GM18907 (cell line): ENCODE data around the gene SETD4.
"Not testable (repeated sequence)": the region's sequence is repeated elsewhere in the genome, so short reads cannot be mapped to it uniquely, and the experiment has no call there.

Source experiments
- ATAC-seq: cut with Tn5 transposase; IDR thresholded peaks from one replicate; pipeline ENCODE4 v1.9.1; 2021; ENCODE audit warnings: mild to moderate bottlenecking, moderate library complexity; ENCODE audit not compliant: unreplicated experiment

The SETD4 gene

DNA sequence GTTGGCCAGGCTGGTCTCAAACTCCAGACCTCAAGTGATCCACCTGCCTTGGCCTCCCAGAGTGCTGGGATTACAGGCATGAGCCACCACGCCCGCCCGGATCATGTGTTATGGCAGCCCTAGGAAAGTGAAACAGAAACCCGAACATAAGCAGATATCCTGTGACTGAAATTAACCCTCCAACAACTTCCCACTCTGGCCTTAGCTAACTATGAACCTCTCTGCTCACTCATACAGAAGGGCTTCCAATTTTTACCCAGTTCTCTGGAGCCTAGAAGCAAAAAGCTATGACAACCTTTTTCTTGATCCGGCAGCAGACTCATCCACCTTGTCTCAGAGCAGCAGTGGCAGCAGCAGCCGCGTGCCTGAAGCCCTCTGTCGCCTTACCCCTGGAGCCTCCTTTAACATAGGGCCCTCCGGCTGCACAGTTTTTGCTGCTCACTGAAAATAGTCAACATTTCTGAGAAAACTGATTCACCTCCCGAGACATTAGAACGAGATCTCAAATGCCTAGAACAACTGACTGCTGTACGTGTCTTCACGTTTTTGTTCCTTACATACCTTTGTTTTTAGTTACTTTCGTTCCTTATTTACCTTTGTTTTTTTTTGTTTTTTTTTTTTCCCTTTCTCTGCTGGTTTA, 18.8 kb upstream of the SETD4 start:
- peak; percentile 53 for ATAC-seq

DNA sequence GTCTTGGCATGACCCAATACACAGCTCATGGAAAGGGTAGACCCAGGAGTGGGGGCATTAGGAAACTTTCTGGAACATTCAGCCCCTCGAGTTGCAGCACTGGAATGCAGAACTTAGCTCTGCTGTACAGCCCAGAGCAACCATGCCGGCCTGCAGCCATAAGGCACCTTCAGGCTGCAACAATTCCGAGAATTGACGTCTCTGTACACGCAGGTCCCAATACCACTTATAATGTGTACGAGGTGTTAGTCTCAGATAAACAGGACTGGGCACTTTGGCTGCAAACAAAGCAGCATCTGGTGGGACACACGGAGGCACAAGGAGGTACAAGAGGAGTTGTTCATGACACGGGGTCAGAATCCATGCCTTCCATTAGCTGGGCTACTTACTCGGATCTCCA, 17.4 kb upstream of the SETD4 start:
- ATAC-seq = no peak

DNA sequence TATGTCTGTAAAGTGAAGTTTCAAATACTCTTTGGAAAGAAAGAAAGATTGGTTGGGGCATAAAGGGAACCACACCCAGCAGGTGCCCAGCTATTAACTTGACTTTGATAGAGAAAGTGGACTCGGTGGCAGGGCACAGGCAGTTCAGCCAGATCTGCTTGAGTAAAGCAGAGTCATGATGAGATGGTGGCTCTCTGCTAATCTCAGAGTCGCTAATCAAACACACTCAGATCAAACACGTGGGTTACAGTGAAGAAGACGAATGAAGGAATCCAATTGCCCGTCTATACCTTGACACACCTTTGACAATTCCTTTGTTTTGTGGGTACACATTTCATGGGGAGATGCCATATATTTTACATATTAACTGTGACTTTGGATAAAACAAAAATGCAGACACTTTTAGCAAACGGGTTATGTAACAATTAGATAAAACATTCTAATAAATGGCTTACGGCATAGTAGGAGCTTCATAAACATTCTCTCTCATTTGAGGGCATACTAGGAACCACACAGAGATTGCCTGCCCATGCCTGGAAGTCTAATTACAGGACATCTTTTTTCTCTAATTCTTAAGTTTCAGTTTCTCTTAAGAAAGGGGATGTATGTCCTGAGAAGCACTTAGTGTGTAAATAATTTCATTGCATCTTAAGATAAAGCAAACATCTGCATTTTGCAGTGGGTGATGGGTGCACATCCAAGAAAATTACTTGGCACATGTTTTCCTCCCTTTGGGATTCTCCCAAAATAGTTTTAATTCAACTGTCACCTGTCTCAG, 16.7 kb upstream of the SETD4 start:
- no peak for ATAC-seq

DNA sequence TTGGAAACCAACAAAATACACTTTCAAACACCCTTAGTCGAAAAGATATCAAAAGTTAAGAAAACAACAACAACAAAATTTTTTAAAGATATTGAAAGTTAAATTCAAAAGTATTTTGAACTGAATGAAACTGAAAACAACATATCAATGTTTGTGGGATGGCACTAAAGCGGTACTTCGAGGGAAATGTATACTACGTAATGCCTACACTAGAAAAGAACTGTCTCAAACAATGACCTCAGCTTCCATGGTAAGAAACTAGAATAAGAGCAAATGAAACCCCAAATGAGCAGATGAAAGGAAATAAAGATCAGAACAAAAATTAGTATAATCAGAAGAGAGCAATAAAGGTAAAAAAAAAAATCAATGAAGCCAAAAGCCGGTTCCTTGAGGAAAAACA, 15.6 kb upstream of the SETD4 start:
- ATAC-seq = no peak

DNA sequence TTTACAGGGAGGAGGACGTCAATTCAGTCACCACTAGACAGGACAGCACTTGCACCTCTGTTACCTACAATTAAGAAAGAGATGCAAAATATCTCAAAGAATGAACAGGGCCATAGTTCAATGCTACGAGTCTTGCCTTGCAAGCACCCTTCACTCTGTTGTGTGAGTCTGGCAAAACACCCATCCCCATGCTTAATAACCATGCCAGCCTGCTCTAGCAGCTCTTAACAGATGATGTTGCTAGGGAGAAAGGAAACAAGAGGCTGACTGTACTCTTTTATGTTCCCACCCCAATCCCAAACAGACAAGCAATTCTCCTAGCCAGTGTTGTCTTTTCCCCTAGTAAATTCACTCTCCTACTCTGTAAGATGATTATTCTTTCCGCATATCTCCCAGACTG, 14.8 kb upstream of the SETD4 start:
- ATAC-seq = no peak

DNA sequence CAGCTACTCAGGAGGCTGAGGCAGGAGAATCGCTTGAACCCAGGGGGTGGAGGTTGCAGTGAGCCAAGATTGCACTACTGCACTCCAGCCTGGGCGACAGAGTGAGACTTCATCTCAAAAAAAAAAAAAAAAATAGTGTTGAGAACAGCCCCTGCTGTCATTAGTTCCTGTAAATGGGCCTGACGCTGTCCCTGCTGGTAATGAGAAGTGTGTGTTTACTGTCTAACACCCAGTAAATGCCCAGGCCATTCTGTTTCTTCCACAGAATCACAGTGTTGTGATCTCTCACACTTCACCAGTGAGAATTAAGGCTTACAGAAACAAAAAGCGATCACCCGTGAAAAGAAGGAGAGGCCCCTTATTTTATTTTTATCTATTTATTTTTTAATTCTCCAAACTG, 13.6 kb upstream of the SETD4 start:
- not testable (repeated sequence) for ATAC-seq

DNA sequence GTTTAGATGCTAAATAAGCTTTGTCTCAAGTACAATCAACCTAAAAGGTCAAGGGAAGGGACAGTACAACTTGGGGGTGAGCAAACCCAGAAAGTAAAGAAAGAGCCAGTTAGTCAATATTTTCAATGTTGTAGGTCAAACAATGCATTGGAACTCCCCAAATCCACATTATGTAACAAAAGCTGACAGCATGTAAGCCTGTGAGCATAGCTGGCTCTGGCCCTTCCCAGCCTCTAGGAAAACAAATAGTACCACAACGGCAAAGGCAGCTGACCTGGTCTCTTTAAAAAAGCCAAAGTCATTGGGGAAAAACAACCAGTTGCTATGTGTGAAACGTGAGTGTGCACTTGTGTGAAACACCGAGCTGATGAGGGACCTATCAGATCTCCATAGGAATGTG, 12.9 kb upstream of the SETD4 start:
- ATAC-seq = no peak

DNA sequence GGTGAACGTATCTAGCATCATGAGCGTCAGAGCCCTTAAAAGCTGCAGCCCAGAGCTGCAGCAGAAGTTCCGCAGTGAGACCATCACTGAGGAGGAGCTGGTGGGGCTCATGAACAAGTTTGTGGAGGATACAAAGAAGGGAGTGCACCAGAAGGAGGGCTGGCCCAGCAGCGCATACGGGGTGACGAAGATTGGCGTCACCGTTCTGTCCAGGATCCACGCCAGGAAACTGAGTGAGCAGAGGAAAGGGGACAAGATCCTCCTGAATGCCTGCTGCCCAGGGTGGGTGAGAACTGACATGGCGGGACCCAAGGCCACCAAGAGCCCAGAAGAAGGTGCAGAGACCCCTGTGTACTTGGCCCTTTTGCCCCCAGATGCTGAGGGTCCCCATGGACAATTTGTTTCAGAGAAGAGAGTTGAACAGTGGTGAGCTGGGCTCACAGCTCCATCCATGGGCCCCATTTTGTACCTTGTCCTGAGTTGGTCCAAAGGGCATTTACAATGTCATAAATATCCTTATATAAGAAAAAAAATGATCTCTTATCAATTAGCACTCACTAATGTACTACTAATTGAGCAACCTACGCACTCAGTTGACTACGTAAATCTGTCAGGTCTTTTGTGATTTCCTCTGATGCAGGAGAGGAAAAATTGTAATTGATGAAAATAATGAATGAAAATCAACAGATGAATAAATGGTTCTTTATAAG, 12.3 kb upstream of the SETD4 start:
- no peak for ATAC-seq

DNA sequence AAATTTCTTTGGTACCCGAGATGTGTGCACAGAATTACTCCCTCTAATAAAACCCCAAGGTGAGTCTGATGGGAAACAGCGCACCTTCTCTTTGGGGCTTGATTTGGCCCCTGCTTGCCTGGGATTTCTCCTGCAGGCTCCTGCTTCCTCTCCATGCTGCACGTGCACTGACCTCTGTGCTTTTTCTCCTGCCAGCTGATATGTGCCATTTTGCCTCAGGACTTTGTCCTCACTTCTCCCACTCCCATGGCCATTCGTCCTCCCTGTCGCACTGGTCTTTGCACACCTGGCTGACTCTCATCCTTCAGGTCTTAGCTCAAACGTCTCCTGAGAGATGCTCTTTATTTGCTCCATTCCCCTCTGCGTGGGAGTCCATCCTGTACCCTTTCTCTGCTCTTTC, 10.7 kb upstream of the SETD4 start:
- no peak for ATAC-seq

DNA sequence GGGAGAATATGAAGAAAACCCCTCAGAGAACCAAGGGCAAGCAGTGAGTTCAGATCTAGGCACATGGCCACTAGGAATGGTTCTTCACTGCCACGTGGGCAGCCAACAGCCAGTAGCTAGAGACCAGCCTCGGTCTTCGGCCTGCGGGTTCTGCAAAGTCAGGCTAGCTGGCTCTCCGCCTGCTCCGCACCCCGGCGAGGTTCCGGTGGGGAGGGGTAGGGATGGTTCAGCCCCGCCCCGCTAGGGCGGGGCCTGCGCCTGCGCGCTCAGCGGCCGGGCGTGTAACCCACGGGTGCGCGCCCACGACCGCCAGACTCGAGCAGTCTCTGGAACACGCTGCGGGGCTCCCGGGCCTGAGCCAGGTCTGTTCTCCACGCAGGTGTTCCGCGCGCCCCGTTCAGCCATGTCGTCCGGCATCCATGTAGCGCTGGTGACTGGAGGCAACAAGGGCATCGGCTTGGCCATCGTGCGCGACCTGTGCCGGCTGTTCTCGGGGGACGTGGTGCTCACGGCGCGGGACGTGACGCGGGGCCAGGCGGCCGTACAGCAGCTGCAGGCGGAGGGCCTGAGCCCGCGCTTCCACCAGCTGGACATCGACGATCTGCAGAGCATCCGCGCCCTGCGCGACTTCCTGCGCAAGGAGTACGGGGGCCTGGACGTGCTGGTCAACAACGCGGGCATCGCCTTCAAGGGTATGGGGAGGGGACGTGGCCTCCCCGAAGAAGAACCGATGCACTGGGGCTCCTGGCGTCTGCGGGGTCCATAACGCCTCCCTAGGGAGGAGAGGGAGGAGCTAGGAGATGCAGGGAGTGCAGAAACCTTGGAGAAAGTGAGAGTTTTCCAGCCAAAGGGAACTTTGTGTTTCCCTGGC, 9.6 kb upstream of the SETD4 start, which contains the start of gene CBR1:
Gene CBR1 (plus strand): TSS at position 312 of the 871 bp plus-strand sequence. CDS start 92 bp downstream, at position 404.
- ATAC-seq = peak; percentile 95

DNA sequence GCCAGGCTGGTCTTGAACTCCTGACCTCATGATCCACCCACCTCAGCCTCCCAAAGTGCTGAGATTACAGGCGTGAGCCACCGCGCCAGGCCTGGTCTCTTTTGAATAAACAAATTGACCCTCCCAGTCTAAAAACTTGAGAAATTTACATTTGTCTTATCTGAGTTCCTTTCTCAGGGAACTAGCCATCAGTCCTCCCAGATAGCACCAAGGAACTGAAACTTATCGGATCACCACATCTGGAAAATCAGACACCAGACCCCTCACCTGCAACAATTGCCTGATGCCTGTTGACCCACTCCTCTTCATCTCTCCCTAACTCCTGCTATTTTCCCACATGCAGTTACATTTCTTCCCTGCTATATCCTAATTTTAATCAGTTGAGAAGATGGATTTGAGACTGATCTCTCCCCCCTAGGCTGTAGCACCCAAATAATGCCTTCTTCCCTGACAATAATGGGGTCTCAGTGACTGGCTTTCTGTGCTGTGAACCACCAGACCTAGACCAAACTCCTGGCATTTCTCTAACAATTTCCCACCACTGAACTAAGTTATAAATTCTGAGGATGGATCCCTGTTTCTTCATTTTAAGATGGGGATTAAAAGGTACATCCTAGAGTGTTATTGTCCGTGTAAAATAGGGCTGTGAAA, 8.5 kb upstream of the SETD4 start:
- ATAC-seq = no peak

DNA sequence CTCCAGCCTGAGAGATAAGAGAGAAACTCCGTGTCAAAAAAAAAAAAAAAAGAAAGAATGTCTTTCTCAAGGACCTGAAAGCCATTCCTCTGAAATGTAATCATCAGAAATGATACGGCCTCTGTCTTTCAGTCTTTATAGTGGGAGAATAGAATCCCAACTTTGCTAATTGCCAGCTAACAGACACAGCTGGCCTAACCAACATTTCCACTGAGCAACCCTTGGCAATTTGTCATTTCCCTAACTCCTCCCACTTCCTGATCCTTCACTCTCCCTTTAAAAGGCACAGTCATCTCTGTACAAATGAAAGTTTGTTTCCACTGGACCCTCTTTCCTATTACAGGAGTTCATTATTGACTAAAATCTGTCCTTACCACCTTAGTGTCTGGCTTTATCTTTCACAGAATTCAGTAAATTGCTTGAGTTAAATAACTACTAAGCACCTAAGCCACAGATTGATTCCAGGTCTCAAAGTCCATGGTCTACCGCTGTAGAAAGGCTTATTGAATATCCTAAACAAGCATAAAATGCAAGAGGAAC, 5.2 kb upstream of the SETD4 start:
- no peak for ATAC-seq

DNA sequence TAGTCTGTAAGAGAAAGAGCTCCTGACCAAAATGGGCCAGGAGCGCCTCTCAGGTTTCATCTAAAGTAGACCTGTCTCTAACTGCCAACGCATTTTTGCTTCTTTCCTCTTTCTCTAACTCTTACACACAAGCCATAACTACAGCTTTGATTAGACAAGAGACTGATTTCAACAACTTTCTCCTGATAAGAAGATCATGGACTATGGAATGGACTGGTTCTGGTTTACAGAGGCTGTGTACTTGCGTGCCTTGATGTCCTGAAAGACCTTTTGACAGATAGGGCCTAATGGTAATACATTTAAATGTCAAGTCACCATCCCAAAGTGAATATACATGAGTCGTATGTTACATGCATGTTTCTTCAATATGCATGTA, 3.7 kb upstream of the SETD4 start:
- ATAC-seq = no peak

DNA sequence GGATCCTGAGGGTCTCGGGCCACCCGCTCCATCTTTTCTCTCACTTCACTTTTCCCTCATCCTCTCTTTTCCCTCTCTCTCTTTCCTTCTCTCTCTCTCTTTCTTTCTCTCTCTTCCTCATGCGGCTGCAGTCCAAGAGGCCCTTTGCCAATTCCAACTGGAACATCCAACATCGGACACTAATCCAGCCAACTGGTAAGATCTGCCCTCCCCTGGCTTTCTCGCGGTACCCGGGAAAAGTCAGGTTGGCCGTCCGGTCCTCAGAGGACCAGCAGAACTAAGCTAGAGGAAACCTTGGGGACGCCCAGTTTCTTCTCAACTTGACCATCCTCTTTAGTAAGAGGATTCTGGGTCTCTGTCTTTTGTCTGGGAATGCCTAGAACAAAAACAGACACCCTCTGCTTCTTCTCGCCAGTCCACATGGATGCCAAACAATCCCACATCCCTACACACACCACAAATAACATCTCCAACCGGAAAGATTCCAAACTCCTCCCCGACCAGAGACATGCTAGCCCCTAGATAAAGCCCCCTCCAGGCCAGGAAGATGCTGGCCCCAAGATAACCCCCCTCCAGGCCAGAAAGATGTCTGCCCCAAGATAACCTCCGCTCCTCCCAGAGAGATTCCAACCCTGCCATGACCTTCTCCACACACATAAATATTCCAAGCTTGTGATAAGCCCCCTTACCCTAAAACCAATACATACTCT, 3.2 kb upstream of the SETD4 start:
- no peak for ATAC-seq

DNA sequence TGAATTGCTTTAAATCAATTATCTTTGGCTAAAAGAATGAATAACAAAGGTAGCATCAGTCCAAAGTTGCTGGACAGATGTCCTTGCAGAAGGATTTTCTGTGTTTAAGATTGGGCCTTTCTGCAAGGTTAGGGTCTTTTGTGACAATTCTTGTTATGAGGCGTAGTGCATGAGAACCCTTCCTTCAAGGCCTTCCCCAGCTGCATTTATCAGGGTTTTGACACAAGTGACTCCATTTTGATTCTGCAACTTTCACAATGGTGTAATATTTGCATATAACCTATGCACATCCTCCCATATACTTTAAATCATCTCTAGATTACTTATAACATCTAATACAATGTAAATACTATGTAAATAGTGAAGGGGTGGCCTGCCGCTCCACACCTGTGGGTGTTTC, 1.1 kb upstream of the SETD4 start:
- ATAC-seq = no peak

DNA sequence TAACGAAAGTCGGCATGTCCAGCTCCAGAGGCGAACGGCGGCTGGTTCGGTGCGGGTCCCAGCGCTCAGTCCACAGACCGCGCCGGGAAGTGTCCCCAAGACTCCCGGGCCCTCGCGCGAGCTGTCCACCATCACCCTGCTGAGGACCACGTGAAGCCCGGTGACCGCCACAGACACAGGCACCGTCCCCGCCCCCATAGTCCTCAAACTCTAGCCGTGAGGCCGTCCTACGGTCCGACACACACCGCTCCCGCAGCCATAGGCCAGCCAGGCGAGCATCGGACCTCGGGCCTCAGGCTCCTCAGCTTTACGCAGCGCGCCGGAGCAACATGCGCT, 535 bp downstream of the SETD4 start:
- peak; percentile 41 for ATAC-seq

DNA sequence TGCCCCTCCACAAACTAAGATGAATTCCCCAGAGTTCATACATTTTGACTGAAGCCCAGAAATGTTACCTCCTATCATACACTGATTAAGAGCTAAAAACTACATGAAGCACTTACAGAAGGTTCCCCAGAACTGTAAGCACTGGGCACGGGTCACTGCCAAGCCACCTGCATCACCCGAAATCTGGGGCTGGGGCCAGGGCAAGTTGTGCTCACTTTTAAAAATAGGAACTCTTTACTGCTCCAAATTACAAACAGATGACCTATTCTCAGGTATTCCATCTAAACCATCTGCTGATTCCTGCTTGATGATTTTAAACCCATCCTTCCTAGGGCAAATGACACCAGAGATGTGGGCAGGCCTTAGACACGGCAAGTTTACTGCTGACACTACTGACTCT, 4.8 kb downstream of the SETD4 start:
- no peak for ATAC-seq

DNA sequence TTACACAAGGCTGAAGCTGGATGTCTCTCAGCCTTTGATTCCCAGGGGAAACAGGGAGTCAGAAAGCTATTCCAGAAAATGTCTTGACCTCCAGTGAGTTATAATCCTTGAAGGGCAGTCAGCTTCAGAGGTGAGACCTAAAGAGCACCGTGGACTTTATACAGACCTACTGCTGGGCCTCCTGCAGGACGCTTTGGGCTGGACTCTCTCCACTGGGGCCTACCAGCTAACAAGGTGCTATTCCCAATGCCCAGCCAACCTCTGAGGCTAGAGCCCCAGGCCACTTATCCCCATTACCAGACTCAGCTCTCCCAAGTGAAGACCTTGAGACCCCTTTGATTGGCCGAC, 6.6 kb downstream of the SETD4 start:
- ATAC-seq = no peak

DNA sequence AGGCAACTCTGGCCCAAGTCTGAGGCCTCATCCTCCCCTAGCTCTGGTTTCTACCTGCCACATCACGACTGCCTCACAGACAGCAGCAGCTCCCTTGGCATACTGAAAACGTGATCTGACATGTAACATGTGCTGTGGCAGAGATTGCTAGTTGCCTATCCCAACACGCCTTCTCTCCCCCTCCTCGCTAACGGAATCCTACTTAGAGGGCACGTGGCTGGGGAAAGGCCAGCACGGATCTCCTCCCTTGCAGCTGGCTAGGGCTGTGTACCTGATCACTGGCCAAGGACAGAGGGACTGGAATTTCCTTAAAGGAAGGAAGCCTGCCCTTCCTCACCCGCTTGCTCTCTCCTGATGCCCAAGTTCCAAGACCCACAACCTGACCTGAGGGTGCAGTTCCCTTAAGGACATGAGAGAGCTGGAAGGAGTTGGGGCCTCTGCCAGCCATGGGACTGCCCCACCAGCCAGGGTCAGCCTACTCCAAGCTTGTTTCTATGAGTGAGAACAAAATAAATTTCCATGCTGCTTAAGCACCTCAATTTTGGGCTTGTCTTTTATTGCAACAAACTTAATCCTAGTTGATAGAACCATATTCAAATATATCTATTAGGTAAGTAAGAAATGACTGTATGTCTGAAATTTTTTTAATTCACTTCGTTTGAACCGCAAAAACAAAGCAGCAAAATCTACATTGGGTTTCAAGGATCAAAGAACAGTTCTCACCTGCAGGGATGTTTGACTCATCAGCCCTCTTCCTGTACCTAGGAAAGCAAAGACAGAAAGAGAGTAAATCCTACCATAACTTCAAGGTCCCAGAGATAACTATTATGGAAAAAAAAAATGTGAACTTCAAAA, 7.2 kb downstream of the SETD4 start:
- ATAC-seq = no peak
